GM18498 (cell line): Measurements from ENCODE around the gene SMIM8.
A peak's percentile ranks its signal among the peaks of the same experiment; 100 is the strongest.

ENCODE experiments used
- ATAC-seq: cut with Tn5 transposase; IDR thresholded peaks from one replicate; pipeline ENCODE4 v1.9.1; 2021; ENCODE audit warnings: mild to moderate bottlenecking, moderate library complexity; ENCODE audit not compliant: unreplicated experiment

The SMIM8 gene

GRCh38 chr6:87384038-87384437 lies 61.6 kb downstream of the SMIM8 start:
- ATAC-seq, result no peak

GRCh38 chr6:87384449-87384848 lies 62.1 kb downstream of the SMIM8 start:
- ATAC-seq, result no peak

GRCh38 chr6:87391334-87391733 lies 68.9 kb downstream of the SMIM8 start:
- ATAC-seq, result peak; percentile 59
